ENCODE data around the gene TEC.
"Not testable (repeated sequence)": the region's sequence is repeated elsewhere in the genome, so short reads cannot be mapped to it uniquely, and the experiment has no call there.

Gene TEC

DNA sequence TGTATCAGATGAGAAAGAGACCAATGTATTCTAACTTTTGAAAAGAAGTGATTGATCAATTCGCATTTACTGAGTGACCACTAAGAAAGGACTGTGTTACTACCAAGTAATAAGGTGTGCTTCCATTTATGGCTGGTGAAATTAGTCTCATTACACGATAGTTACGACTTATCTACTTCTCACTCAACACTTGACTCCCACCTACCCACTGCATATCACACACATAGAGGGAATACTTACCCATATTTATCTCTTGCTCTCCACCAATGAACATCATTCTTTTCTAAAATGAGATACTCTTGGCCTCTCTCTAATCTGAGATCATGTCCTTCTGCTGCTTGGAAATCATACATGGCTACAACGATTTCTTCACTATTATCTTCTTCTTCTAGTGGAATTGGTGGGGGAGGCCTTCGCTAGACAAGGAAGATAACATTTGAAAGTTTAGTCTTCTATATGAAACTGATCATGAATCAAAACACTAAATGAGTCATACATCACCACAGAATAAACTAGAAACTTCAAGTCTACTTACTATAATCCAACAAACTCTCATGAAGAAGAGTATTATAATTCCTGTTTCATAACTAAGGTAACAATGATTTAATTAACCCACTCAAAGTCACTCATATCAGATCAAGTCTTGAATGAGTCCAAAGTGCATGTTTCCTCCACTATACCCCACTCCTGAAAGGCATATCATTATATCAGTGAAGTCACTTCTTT, 101.9 kb downstream of the TEC start:
- peak; percentile 3 for DNase-seq (ENCODE audit: low read depth)
- H3K4me3 ChIP-seq (replicated peaks; ENCODE audit: low read depth, low read length), result no peak overlapping the region
- TF ChIP-seq, protein P1, sequence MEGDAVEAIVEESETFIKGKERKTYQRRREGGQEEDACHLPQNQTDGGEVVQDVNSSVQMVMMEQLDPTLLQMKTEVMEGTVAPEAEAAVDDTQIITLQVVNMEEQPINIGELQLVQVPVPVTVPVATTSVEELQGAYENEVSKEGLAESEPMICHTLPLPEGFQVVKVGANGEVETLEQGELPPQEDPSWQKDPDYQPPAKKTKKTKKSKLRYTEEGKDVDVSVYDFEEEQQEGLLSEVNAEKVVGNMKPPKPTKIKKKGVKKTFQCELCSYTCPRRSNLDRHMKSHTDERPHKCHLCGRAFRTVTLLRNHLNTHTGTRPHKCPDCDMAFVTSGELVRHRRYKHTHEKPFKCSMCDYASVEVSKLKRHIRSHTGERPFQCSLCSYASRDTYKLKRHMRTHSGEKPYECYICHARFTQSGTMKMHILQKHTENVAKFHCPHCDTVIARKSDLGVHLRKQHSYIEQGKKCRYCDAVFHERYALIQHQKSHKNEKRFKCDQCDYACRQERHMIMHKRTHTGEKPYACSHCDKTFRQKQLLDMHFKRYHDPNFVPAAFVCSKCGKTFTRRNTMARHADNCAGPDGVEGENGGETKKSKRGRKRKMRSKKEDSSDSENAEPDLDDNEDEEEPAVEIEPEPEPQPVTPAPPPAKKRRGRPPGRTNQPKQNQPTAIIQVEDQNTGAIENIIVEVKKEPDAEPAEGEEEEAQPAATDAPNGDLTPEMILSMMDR (IDR thresholded peaks at IDR 0.05; ENCODE audit: low read length, missing control alignments), result no peak

DNA sequence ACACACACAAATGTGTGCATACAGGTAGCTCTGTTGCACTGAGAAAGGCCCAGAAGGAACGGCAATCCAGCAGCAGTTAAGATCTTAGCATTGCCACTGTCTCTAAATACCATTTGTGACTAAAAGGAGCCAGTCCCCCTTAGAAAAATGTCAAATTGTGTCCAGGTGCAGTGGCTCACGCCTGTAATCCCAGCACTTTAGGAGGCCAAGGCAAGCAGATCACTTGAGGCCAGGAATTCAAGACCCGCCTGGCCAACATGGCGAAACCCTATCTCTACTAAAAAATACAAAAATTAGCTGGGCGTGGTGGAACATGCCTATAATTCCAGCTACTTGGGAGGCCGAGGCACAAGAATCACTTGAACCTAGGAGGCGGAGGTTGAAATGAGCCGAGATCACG, 105.1 kb downstream of the TEC start:
- not testable (repeated sequence) for H3K4me3 ChIP-seq (replicated peaks; ENCODE audit: low read depth, low read length); DNase-seq (ENCODE audit: low read depth)

DNA sequence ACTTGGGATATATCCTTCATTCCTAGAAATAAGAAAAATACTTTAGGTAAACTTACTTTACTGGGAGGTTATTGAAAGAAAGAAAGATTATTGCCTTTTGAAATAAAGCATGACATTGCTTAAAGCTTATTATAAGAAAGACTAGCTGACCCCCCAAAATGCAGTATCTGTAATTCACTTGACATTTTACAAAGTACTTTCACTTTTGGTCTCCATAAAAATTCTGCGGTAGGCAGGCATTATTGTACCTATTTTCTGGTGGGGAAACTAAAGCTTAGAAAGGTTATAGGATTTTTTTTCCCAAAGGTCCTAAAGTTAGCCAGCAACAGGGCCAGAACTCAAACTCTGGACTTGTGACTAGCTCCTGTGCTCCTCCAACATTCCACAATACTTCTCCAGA, 105.9 kb downstream of the TEC start:
- TF ChIP-seq, protein P1 (IDR thresholded peaks at IDR 0.05; ENCODE audit: low read length, missing control alignments), result no peak
- no peak overlapping the region for H3K4me3 ChIP-seq (replicated peaks; ENCODE audit: low read depth, low read length)
- no peak for DNase-seq (ENCODE audit: low read depth)

DNA sequence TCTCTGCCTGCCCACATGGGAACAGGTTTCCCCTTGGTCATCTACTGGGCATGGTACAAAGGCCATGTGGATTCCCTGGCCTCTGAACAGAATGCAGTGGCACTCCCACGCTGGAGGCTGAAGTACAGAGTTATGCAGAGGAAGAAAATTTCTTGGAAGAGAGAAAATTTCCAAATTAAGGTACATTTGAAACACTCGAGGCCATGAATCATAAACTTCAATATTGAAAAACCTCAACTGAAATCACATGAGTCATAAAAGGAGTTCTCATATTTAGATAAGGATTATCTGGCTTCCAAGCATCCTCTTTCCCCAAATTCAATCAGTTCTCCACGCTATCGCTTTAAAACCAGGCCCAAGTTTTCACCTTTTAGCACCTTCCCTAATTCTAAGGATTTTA, 107.5 kb downstream of the TEC start:
- no peak overlapping the region for H3K4me3 ChIP-seq (replicated peaks; ENCODE audit: low read depth, low read length)
- TF ChIP-seq, protein P1 (IDR thresholded peaks at IDR 0.05; ENCODE audit: low read length, missing control alignments), result no peak
- peak; percentile 62 for DNase-seq (ENCODE audit: low read depth)

DNA sequence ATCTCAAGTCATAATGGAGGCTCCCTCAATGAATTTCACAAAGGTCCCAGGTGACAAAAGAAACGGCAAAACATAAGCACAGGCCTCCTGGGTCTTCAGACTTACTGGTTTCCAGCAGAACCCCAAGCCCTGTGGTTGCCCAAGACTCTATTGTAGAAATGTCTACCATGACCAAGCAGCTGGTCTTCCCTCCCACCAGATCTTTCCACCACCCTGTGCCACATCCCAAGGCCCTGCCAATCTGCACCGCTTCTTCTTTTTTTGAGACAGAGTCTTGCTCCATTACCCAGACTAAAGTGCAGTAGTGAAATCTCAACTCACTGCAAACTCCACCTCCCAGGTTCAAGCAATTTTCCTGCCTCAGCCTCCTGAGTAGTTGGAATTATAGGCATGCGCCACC, 112.4 kb downstream of the TEC start:
- DNase-seq (ENCODE audit: low read depth), result no peak
- no peak overlapping the region for H3K4me3 ChIP-seq (replicated peaks; ENCODE audit: low read depth, low read length)
- TF ChIP-seq, protein P1 (IDR thresholded peaks at IDR 0.05; ENCODE audit: low read length, missing control alignments), result no peak

DNA sequence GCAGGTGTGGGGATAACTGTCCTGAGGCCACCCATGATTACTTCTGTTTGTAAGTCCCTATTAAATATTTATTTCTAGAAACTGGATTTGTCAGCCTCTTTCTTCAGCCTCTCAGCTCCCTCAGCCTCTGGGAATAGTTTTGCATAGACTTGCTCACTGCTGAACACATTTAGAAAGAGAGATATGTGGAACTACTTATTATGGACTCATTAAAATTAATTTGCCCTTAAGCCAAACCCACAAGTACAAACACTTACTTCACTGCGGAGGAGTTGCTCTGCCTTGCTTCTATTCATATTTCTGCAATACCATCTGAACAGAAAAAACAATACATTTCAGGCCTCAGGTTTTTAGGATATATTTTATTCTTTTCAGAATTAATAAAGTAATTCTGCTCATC, 113.2 kb downstream of the TEC start:
- TF ChIP-seq, protein P1 (IDR thresholded peaks at IDR 0.05; ENCODE audit: low read length, missing control alignments), result no peak
- no peak for DNase-seq (ENCODE audit: low read depth)
- no peak overlapping the region for H3K4me3 ChIP-seq (replicated peaks; ENCODE audit: low read depth, low read length)

DNA sequence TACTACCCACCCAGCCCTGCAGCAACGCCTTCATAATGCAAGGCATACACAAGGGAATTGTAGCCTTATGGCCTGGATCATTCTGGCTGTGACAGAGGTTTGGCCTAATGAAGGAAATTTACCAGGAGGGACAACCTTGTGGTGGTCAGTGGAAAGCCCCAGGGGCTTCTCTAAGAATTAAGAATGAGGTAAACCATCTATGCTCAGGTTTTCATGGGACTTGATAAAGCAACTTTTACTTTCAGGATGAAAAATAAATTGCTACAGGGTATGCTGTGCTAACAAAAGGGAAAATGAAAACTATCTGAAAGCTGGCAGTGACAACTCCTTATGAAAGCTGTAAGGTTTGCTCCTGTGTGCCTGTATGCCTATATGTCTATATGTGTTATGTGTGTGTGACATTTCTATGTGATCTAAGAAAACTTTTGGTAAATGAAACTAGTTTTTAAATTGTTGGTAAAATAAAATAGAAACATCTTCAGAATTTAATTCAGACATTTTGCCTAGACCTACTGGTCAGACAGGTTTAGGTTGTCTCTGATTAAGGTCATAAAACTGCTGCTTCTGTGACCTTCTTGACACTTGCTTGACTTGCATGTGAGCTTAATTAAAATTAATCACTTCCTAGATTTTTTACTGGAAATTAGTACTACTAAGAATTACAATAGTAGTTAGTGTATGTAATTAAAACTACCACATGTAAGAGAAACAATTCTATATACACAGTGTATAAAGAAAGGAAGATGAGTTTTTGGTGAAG, 115.7 kb downstream of the TEC start:
- TF ChIP-seq, protein P1 (IDR thresholded peaks at IDR 0.05; ENCODE audit: low read length, missing control alignments), result no peak
- no peak overlapping the region for H3K4me3 ChIP-seq (replicated peaks; ENCODE audit: low read depth, low read length)
- DNase-seq (ENCODE audit: low read depth), result no peak
